Fibroblast of lung (primary cell): Measurements from ENCODE around the gene ECD.

Experiments used
- EZH2 ChIP-seq: IDR thresholded peaks from 2 replicates; pipeline ENCODE4 v1.5.1; 2012; ENCODE audit warnings: low read length, control low read depth, mild to moderate bottlenecking; ENCODE audit errors: missing control alignments
- TF ChIP-seq, protein P1 (sequence below), 2 donors: IDR thresholded peaks in 1 of 2; conservative IDR thresholded peaks in 1 of 2; 1 replicate in 1 of 2; 2 replicates in 1 of 2; pipeline ENCODE4 v1.5.1; 2011 to 2012; ENCODE audit warnings: low read length in 2 of 2, control low read depth in 1 of 2, inconsistent platforms in 1 of 2, low read depth in 1 of 2, mild to moderate bottlenecking in 1 of 2

DNA sequence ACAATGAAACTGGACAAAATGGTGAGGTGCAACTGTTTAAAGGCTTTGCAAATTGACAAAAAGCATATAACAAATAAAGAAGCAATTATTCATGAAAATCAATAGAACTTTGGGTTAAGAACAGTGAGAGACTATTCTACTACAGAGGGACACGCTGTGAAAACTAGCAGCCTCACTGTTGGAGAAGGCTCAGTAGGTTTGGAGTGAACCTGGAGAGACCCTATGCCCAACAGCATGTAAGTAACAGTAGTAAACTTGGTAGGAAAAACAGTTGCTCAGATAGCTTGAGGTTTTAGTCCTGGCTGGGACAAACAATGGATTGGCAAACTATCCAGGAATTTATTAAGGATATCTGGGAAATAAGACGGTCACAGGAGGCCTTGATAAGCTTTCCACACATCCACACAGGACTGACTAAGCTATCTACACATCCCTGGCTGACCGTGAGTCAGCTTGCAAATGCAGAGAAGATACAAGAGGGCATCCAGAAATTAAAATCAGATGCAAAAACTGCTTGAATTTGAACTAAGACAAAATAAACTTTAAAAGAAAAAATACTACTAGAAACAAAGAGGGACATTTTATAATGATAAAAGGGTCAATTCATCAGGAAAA is 16.0 kb upstream of the ECD start:
- no peak for TF ChIP-seq EZH2
- TF ChIP-seq, protein P1, sequence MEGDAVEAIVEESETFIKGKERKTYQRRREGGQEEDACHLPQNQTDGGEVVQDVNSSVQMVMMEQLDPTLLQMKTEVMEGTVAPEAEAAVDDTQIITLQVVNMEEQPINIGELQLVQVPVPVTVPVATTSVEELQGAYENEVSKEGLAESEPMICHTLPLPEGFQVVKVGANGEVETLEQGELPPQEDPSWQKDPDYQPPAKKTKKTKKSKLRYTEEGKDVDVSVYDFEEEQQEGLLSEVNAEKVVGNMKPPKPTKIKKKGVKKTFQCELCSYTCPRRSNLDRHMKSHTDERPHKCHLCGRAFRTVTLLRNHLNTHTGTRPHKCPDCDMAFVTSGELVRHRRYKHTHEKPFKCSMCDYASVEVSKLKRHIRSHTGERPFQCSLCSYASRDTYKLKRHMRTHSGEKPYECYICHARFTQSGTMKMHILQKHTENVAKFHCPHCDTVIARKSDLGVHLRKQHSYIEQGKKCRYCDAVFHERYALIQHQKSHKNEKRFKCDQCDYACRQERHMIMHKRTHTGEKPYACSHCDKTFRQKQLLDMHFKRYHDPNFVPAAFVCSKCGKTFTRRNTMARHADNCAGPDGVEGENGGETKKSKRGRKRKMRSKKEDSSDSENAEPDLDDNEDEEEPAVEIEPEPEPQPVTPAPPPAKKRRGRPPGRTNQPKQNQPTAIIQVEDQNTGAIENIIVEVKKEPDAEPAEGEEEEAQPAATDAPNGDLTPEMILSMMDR (conservative IDR thresholded peaks at IDR 0.05 in 1 of 2, IDR thresholded peaks at IDR 0.05 in 1 of 2; ENCODE audit: low read depth in 1 of 2, low read length in 2 of 2): no peak
